RWPE2 (cell line): ENCODE data around the gene ATP6V0B.
A peak's percentile ranks its signal among the peaks of the same experiment; 100 is the strongest.

Experiments
- ATAC-seq: fragments of 200-7000 bp; cut with Tn5 transposase; 3 replicates; pipeline ENCODE4 v1.9.1; 2021; ENCODE audit warnings: low read depth
- DNase-seq: peaks from one replicate; pipeline ENCODE4 v3.0.0-alpha.2; 2020; ENCODE audit warnings: low spot score
- H3K27ac ChIP-seq: fragments of 450-650 bp; 2 replicates; pipeline ENCODE4 v1.5.1; 2017; ENCODE audit warnings: mild to moderate bottlenecking; ENCODE audit not compliant: poor library complexity, severe bottlenecking
- H3K27me3 ChIP-seq: fragments of 250-450 bp; sonication (Bioruptor Pico); 2 replicates; pipeline ENCODE4 v1.5.1; 2021; ENCODE audit warnings: mild to moderate bottlenecking, moderate library complexity; ENCODE audit not compliant: insufficient read depth, poor library complexity, severe bottlenecking
- H3K36me3 ChIP-seq: fragments of 250-450 bp; sonication (Bioruptor Pico); 2 replicates; pipeline ENCODE4 v1.5.1; 2020; ENCODE audit warnings: low read depth, mild to moderate bottlenecking, moderate library complexity
- H3K4me1 ChIP-seq: fragments of 250-450 bp; sonication (Bioruptor Pico); 2 replicates; pipeline ENCODE4 v1.5.1; 2021; ENCODE audit warnings: mild to moderate bottlenecking, moderate library complexity; ENCODE audit not compliant: insufficient read depth, poor library complexity, severe bottlenecking
- H3K4me3 ChIP-seq: fragments of 250-450 bp; sonication (Bioruptor Pico); 2 replicates; pipeline ENCODE4 v1.5.1; 2021; ENCODE audit warnings: mild to moderate bottlenecking, moderate library complexity; ENCODE audit not compliant: severe bottlenecking
- H3K9me3 ChIP-seq: fragments of 250-450 bp; sonication (Bioruptor Pico); 2 replicates; pipeline ENCODE4 v1.5.1; 2021; ENCODE audit warnings: mild to moderate bottlenecking, moderate library complexity; ENCODE audit not compliant: severe bottlenecking
- TF ChIP-seq, protein P1 (sequence below): fragments of 450-650 bp; IDR thresholded peaks from one replicate; pipeline ENCODE4 v1.5.1; 2017; ENCODE audit warnings: mild to moderate bottlenecking, moderate library complexity; ENCODE audit not compliant: poor library complexity, severe bottlenecking

The ATP6V0B gene

DNA sequence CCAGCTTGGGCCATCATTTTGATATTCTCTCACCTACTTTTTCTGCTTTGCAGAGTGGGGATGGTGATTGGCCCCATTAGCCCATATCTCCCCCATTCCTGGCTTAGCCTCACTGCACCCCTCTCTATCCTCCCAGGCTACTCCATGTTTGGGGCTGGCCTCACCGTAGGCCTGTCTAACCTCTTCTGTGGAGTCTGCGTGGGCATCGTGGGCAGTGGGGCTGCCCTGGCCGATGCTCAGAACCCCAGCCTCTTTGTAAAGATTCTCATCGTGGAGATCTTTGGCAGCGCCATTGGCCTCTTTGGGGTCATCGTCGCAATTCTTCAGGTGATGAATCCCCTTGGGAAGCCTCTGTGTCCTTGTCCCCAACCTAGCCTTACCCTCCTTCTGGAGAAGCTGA is 2.1 kb downstream of the ATP6V0B start:
- H3K36me3 ChIP-seq: peaks cover 29% of the 10 kb centered on the region
- H3K27me3 ChIP-seq: no peaks in the 10 kb centered on the region
- no peaks in the 10 kb centered on the region for H3K9me3 ChIP-seq
- TF ChIP-seq, protein P1, sequence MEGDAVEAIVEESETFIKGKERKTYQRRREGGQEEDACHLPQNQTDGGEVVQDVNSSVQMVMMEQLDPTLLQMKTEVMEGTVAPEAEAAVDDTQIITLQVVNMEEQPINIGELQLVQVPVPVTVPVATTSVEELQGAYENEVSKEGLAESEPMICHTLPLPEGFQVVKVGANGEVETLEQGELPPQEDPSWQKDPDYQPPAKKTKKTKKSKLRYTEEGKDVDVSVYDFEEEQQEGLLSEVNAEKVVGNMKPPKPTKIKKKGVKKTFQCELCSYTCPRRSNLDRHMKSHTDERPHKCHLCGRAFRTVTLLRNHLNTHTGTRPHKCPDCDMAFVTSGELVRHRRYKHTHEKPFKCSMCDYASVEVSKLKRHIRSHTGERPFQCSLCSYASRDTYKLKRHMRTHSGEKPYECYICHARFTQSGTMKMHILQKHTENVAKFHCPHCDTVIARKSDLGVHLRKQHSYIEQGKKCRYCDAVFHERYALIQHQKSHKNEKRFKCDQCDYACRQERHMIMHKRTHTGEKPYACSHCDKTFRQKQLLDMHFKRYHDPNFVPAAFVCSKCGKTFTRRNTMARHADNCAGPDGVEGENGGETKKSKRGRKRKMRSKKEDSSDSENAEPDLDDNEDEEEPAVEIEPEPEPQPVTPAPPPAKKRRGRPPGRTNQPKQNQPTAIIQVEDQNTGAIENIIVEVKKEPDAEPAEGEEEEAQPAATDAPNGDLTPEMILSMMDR: no peak
- DNase-seq (no peak), ATAC-seq (no peak)
- no peak overlapping the region for H3K27ac ChIP-seq
- no peak overlapping the region for H3K4me3 ChIP-seq
- H3K4me1 ChIP-seq: peaks cover 10% of the 10 kb centered on the region

- ATAC-seq (no peak), DNase-seq (no peak)
- TF ChIP-seq, protein P1: no peak
- no peaks in the 10 kb centered on the region for H3K9me3 ChIP-seq
- H3K27me3 ChIP-seq: no peaks in the 10 kb centered on the region
- H3K36me3 ChIP-seq: peaks cover 32% of the 10 kb centered on the region
- no peak overlapping the region for H3K4me3 ChIP-seq
- peaks cover 10% of the 10 kb centered on the region for H3K4me1 ChIP-seq
- peak overlapping the region; percentile 91 for H3K27ac ChIP-seq
These were observed 2.9 kb downstream of the ATP6V0B start for GRCh38 chr1:43977376-43978263.

DNA sequence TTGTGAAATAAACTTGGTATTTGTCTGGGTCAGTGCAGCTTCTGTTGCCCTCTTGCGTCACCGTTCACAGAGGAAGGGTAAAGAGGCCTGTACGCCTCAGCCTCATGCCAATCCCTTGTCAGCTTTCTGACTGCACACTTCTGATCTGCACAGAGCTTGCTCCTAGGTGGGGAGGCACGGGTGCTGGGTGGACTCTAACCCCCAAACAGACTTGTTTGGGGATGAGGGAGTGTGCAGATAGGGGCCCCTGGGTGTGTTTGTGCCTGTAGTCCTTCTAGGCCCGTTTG is 3.4 kb downstream of the ATP6V0B start:
- Histone ChIP-seq H3K9me3 (no peaks in the 10 kb centered on the region), H3K27ac (peak overlapping the region; percentile 91), H3K27me3 (no peaks in the 10 kb centered on the region), H3K36me3 (peaks cover 38% of the 10 kb centered on the region), H3K4me1 (peaks cover 10% of the 10 kb centered on the region), H3K4me3 (no peak overlapping the region)
- no peak for ATAC-seq
- TF ChIP-seq, protein P1: no peak
- no peak for DNase-seq

DNA sequence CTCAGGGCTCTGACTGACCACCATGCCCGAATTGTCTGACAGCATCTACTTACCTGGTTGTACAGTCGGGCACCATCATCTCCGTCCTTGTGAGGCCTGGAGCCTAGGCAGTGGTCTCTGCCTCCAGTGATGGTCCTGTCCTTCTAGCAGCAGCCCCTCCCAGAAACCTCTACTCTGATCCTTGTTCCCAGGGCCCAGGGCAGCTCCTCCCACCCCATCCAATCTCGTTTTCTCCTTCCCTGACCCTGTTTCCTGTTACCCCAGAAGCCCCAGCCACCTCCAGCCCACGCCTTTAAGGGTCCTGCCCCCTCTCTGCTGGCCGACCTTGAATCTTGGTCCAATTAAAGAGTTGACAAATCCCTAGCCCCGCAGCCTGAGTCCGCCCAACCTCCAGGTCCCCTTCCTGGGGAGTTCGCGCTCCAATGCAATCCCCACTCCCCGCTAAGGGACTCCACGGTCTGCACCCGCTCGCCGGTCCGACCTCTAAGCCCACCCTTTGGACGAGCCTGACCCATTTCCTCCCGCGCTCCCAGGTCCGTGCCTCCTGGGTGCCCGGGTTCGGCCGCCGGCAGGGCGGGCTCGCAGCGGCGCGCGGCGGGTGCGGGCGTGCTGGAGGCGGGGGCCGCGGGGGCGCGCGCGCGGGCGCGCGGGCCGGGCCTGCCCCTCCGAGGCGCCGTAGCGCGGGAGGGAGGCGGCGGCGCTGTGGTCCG is 3.9 kb downstream of the ATP6V0B start, which contains the start of gene B4GALT2:
B4GALT2 (plus strand) TSS at position 660 of the 710 bp plus-strand sequence. CDS start 1,951 bp downstream, outside the sequence.
- no peak for DNase-seq
- Histone ChIP-seq H3K36me3 (peaks cover 40% of the 10 kb centered on the region), H3K27ac (peak within 1 kb of the TSS; percentile 91), H3K4me1 (peaks cover 10% of the 10 kb centered on the region), H3K4me3 (peak within 1 kb of the TSS; percentile 66), H3K27me3 (no peaks in the 10 kb centered on the region), H3K9me3 (no peaks in the 10 kb centered on the region)
- ATAC-seq: no peak
- TF ChIP-seq, protein P1: no peak

- Histone ChIP-seq H3K36me3 (peaks cover 44% of the 10 kb centered on the region), H3K27ac (peak overlapping the region; percentile 91), H3K4me3 (peak overlapping the region; percentile 66), H3K27me3 (no peaks in the 10 kb centered on the region), H3K4me1 (peaks cover 10% of the 10 kb centered on the region), H3K9me3 (no peaks in the 10 kb centered on the region)
- ATAC-seq (no peak), DNase-seq (no peak)
- TF ChIP-seq, protein P1: no peak
These were observed 4.4 kb downstream of the ATP6V0B start for GRCh38 chr1:43979261-43979527.
